ENCODE results near the gene EIF4G3.

Gene EIF4G3

GRCh38 chr1:21090463-21090862, 86.2 kb downstream of the EIF4G3 start:
- H3K4me3 ChIP-seq (ENCODE audit: low read depth, low read length), result no peak overlapping the region
- TF ChIP-seq CTCF (IDR thresholded peaks at IDR 0.05; ENCODE audit: borderline replicate concordance, insufficient read depth, low read depth, low read length), result no peak

GRCh38 chr1:21089731-21090130, 87.0 kb downstream of the EIF4G3 start:
- TF ChIP-seq CTCF (IDR thresholded peaks at IDR 0.05; ENCODE audit: borderline replicate concordance, insufficient read depth, low read depth, low read length), result no peak
- no peak overlapping the region for H3K4me3 ChIP-seq (ENCODE audit: low read depth, low read length)

- H3K4me3 ChIP-seq (ENCODE audit: low read depth, low read length), result no peak overlapping the region
- TF ChIP-seq CTCF (IDR thresholded peaks at IDR 0.05; ENCODE audit: borderline replicate concordance, insufficient read depth, low read depth, low read length), result no peak
These were observed 87.4 kb downstream of the EIF4G3 start for GRCh38 chr1:21089299-21089698.

GRCh38 chr1:21084111-21084810, 92.4 kb downstream of the EIF4G3 start:
- no peak for TF ChIP-seq CTCF (IDR thresholded peaks at IDR 0.05; ENCODE audit: borderline replicate concordance, insufficient read depth, low read depth, low read length)
- H3K4me3 ChIP-seq (ENCODE audit: low read depth, low read length), result no peak overlapping the region

GRCh38 chr1:21082073-21082472, 94.6 kb downstream of the EIF4G3 start:
- no peak overlapping the region for H3K4me3 ChIP-seq (ENCODE audit: low read depth, low read length)
- TF ChIP-seq CTCF (IDR thresholded peaks at IDR 0.05; ENCODE audit: borderline replicate concordance, insufficient read depth, low read depth, low read length), result no peak

- no peak for TF ChIP-seq CTCF (IDR thresholded peaks at IDR 0.05; ENCODE audit: borderline replicate concordance, insufficient read depth, low read depth, low read length)
- no peak overlapping the region for H3K4me3 ChIP-seq (ENCODE audit: low read depth, low read length)
These were observed 99.6 kb downstream of the EIF4G3 start for GRCh38 chr1:21077085-21077484.

GRCh38 chr1:21072721-21073120, 104.0 kb downstream of the EIF4G3 start:
- TF ChIP-seq CTCF (IDR thresholded peaks at IDR 0.05; ENCODE audit: borderline replicate concordance, insufficient read depth, low read depth, low read length), result no peak
- no peak overlapping the region for H3K4me3 ChIP-seq (ENCODE audit: low read depth, low read length)
